Activated CD8-positive, alpha-beta memory T cell treated with anti-CD3 and anti-CD28 coated beads for 48 hours (primary cell): ENCODE results near the gene GMNN.
"Not testable (repeated sequence)": the region's sequence is repeated elsewhere in the genome, so short reads cannot be mapped to it uniquely, and the experiment has no call there.

ENCODE experiments used
- DNase-seq, 3 experiments: peaks; one replicate each; pipeline ENCODE4 v3.0.0-alpha.2; 2020; ENCODE audit warnings: low read depth in 2 of 3, low spot score in 2 of 3

The GMNN gene

DNA sequence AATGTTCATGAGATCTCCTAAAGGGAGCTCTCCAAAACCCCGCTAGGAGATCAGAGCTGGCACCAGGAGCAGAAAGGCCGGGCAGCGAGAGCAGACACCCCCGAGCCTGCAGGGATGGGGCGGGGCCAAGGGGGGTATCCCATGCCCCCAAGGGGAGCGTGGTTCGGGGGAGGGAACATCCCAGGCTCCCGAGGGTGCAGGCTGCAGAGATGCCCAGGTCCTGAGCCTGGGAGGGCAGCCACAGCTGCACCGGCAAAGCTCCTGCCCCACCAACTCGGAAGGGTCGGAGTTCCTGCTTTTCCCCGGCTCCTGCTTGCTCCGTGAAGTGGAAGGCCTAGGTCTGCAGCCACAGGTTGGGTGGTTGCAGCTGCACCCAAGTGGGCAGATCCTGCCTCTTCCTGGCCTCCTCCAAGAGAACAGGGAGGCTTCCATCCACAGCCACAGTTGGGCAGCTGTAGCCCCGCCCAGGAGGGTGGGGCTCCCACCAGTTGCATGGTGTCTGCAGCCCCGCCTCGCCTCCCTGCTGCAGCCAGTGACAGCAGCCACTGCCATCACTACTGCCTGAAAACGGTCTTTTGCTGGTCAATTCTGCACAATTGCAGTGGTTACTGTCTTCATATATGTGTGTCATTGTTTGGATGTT, 13.4 kb upstream of the GMNN start:
- DNase-seq, result no peak

DNA sequence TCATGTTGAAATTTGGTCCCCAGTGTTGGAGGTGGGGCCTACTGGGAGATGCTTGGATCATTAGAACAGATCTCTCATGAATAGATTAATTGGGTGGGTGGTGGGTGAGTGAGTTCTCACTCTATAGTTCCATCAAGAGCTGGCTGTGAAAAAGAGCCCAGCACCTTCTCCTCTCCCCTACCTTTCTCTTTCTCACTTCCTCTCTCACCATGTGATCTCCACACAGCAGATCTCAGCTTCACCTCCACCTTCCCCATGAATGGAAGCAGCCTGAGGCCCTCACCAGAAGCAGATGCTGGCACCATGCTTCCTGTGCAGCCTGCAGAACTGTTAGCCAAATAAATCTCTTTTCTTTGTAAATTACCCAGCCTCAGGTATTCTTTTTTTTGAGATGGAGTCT, 12.9 kb upstream of the GMNN start:
- DNase-seq, result no peak

DNA sequence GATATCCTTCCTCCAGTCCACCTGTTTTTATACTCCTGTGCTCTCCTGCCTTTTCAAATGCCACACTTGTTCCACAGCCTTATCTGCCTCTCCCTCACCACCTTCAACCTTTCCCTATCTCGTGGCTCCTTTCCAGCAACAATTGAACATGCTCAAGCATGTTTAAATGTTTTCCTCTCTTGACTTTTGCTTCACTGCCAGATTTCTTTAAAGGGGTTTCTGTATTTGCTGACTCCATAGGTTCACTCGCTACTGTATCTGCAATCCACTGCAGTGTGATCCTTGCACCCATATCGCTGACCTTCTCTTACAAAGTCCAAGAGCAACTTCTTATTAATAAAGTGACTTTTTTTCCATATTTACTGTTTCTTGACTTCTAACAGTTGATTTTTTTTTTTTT, 11.2 kb upstream of the GMNN start:
- DNase-seq, result no peak

DNA sequence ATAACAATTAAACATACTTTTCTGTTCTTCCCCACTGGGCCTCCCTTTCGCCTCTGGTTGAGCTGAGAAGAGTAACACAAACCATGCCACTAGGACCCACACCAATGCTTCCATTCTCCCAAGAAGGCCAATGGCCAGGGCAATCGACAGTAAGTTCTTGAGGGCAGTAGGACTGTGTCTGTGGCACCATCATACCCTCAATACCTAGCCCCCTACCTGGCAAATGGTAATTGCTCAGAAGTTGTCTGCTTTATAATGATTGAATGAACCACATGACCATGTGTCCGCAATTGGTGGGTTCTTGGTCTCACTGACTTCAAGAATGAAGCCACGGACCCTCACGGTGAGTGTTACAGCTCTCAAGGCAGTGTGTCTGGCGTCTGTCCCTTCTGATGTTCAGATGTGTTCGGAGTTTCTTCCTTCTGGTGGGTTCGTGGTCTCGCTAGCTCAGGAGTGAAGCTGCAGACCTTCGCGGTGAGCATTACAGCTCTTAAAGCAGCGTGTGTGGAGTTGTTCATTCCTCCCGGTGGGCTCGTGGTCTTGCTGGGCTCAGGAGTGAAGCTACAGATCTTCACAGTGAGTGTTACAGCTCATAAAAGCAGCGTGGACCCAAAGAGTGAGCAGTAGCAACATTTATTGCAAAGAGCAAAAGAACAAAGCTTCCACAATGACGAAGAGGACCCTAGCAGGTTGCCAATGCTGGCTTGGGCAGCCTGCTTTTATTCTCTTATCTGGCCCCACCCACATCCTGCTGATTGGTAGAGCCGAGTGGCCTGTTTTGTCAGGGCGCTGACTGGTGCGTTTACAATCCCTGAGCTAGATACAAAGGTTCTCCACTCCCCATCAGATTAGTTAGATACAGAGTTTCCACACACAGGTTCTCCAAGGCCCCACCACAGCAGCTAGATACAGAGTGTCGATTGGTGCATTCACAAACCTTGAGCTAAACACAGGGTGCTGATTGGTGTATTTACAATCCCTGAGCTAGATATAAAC, 9.6 kb upstream of the GMNN start:
- DNase-seq, result not testable (repeated sequence)

DNA sequence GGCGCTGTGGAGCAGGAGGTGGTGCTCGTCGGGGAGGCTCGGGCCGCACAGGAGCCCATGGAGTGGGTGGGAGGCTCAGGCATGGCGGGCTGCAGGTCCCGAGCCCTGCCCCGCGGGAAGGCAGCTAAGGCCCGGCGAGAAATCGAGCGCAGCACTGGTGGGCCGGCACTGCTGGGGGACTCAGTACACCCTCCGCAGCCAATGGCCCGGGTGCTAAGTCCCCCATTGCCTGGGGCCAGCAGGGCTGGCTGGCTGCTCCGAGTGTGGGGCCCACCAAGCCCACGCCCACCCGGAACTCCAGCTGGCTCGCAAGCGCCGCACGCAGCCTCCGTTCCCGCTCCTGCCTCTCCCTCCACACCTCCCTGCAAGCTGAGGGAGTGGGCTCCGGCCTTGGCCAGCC, 8.8 kb upstream of the GMNN start:
- DNase-seq, result not testable (repeated sequence)

DNA sequence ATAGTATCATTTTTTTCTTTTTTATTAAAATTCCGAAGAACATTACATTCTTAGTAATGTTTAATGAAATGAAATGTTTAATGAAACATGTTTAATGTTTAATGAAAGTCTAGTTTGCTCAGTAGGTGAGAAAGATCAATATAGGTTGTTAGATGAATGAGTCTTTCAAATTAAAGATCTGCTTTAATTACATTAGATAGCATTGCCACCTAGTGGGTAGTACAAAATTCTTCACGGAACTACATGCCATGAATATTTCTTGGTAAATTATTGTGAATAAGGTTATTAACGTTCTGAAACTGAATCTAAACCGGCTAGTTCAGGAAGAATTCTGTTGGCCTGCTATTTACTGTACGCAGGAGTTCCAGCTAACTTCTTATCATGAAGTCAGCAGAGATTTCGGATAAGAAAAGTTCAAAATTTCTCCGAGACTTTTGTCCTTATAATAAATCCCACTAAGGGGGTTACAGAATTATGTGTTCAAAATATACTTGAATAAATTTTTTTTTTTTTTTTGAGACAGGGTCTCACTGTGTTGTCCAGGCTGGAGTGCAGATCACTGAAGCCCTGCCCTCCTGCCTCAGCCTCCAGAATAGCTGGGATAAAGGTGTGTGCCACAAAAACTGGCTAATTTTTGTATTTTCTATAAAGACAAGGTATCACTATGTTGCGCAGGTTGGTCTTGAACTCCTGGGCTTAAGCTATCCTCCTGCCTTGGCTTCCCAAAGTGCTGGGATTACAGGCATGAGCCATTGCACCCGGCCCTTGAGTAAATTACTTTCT, 7.9 kb upstream of the GMNN start:
- no peak for DNase-seq

DNA sequence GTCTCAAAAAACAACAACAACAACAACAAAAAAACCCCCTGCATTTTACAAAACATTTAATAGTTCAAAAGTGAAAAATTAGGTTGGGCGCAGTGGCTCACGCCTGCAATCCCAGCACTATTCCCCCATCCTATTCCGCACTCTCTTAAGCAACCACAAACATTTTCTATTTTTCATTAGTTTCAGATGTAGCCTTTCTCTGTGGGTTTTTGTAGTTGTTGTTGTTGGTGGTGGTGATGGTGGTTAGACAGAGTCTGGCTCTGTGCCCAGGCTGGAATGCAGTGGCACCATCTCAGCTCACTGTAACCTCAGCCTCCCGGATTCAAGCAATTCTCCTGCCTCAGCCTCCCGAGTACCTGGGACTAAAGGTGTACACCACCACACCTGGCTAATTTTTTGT, 6.4 kb upstream of the GMNN start:
- DNase-seq, result no peak

DNA sequence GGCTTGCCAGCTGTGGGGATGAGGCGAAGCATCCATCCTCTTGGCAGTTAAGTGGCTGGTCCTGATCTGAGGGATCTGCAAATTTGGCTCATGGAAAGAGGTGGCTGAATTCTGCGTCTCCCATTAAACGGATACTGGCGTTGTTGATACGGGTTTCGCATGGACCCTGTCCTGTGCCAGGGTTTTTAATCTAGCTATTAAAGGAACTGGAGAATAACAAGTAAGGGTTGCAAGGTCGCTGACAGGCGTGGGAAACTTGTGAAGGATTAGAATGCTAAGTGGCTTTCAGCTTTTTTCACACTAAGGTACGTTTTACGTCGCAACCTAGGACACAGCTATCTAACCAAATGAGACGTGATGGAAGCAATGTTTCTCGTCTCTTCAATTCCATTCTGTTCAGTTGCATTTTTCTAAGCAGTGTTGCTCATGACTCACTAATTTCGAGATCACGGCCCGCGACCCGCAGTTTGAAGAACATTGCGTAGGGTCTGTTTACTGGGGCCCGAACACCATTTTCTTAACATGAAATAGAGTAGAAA, 852 bp downstream of the GMNN start:
- no peak for DNase-seq

DNA sequence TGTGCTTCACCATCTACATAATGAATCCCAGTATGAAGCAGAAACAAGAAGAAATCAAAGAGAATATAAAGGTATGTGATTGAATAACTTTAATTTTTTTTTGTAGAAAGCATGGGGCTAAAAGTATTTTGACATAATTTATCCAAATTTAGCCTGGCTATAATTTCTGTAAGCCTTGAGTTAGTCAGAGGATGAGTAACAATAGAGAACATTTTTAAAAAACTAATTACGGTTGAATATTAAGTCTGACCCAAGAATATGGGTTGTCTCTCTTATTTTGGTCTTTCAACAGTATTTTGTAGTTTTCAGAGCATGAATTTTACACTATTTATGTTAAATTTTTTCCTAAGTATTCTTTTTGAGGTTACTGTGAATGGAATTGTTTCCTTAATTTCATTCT, 2.5 kb downstream of the GMNN start:
- no peak for DNase-seq

DNA sequence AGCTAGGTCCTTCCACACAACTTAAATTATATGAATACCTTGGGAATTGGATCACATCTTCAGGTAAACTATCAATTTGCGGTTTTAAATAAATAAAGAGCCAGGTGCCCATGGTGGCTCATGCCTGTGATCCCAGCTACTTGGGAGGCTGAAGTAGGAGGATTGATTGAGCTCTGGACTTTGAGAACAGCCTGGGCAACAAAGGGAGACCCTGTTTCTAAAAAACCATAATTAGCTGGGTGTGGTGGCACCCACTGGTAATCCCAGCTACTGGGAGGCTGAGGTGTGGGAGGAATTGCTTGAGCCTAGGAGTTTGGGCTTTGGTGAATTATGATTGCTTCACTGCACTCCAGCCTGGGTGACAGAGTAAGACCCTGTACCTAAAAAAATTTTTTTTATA, 3.4 kb downstream of the GMNN start:
- DNase-seq, result no peak

DNA sequence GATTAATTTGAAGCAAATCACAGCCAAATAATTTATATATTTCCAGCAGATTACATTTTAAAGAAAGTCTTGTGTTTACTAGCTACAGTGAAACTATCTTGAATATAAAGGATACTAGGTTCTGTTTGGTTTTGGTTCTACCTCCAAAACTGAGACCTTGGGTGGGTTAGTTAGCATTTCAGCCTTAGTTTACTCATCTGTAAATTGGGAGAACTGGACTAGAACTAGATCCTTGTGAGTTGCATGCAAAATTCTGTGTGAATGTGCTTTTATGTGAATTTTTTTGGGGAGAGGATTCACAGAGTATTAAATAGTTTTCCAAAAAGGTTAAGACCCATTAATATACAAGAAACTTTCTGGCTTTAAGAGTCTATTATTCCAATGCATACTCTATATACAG, 4.1 kb downstream of the GMNN start:
- DNase-seq, result no peak

DNA sequence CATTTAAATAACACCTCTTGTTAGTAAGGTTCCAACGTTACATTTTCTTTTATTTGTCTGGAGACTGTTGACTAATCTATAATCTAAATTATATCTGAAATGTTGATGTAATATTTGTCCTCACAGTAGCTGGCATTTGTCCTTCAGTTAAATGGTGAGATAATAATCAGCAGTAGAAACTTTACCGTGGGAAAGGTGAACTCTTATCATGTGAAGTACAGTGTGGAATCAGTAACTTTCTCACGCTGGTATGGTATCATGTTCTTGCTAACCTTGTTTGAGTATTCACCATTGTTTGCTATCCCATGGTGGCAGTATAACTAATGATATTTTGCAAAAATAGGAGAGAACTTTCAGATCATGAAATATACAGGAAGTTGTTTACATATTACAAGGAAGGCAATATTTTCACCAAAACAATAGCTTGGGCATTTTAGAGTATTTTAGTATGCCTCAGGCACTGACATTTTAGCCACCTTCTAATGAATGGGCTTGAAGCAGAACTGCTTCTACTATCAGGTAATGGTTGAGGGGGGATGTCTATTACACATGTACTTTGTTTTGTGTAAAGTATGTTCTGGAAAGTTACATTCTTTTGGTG, 4.8 kb downstream of the GMNN start:
- DNase-seq, result no peak

DNA sequence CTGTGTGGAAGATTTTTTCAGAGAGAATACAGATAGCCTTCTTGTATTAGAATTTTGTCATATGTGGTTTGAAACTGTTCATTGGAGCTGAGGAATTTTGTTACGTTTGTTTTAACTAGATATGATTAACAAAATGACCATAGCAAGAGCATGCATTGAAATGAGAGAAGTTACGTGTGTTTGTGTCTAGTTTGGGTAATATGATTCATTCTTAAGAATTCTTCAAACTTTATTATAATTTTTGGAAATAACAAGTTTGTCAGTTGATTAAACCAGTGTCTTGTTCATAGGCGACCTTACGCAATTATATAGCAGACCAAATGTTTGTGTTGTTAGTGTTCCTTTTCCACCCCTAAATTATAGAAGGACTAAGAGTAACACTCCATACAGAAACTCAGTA, 5.5 kb downstream of the GMNN start:
- no peak for DNase-seq

DNA sequence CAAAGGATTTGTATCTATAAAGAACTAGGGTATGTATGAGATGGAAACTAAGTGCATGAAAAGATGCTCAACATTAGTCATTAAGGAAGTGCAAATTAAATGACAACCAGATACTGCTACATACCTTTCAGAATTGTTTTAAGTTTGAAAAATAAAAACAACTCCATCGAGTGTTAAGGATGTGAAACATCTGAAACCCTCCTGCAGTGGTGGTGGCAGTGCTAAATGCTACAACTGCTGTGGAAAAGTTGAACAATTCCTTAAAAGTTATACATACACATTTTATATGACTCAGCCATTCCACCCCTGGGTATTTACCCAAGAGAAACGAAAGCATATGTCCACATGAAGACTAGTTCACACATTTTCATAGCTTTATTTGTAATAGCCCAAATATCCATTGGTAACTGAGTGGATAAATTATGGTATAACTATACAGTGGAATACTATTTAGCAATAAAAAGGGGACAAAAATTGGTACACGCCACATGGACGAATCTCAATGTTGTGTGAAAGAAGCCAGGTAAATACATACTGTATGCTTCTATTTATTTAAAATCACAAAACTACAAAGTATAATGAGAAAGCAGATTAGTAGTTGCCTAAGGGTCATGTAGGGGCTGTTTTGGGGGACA, 13.4 kb downstream of the GMNN start:
- no peak for DNase-seq

DNA sequence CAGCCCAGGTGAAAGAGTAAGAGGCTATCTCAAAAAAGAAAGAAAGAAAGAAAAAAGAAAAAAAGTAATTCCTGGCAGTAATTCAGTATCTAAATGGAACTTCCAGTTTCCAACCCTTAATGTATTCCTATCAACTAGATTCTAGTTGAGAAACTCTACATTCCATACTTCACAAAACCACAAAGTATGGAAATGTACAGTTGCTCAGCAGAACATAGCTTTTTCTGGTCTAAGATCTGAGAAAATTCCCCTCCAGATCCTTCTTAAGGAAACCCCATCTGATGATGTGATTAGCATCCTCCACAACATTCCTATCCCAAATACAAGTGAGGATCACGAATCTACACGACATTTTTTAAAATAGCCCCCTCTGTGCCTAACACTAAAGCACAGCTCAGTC, 20.4 kb downstream of the GMNN start:
- DNase-seq, result no peak

DNA sequence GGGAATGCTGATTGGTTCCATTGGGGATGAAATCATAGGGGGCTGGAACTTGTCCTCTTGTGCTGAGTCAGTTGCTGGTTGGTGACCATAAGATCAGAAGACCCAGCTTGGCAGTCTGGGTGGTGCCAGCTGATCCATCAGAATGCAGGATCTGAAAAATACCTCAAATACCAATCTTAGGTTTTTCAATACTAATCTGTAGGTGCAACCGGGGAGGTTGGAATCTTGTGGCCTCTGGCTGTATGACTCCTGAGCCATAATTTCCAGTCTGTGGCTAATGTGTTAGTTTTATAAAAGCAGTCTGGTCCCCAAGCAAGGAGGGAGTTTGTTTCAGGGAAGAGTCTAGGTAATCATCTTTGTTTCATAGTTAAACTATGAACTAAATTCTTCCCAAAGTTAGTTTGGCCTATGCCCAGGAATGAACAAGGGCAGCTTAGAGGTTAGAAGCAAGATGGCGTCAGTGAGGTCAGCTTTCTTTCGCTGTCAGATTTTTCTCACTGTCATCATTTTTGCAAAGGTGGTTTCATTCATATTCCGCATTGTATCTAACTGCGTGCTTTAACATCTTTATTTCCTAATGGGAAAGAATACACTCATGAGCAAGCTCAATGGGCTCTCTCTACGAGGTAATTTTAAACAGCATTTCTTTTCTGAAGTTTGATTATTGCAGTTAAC, 22.0 kb downstream of the GMNN start:
- no peak for DNase-seq

DNA sequence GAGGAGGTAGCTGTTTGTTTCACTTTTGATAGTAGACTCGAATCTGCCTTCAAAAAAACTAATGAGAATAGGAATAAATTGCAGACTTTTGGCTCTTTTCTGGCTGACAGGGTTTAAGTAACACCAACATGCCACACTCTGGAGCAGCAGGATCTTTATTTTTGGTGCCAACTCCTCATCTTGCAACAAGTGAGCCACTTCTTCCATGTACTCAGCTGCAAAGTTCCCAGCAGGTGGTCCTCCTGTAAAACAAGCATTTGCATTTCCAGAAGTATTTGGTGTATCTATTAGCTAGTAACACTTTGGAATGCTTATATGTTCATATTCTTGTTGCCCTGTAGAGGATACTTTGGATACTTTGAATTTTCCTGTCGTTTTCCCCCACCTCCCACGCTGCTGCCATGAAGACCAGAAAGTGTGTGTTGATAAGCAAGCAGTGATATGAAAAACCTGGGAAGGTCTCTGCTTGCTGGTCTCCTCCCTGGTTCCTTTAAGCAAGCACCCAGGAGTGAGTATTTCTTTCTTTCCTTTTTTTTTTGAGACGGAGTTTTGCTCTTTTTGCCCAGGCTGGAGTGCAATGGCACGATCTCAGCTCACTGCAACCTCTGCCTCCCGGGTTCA, 23.0 kb downstream of the GMNN start:
- DNase-seq, result no peak

DNA sequence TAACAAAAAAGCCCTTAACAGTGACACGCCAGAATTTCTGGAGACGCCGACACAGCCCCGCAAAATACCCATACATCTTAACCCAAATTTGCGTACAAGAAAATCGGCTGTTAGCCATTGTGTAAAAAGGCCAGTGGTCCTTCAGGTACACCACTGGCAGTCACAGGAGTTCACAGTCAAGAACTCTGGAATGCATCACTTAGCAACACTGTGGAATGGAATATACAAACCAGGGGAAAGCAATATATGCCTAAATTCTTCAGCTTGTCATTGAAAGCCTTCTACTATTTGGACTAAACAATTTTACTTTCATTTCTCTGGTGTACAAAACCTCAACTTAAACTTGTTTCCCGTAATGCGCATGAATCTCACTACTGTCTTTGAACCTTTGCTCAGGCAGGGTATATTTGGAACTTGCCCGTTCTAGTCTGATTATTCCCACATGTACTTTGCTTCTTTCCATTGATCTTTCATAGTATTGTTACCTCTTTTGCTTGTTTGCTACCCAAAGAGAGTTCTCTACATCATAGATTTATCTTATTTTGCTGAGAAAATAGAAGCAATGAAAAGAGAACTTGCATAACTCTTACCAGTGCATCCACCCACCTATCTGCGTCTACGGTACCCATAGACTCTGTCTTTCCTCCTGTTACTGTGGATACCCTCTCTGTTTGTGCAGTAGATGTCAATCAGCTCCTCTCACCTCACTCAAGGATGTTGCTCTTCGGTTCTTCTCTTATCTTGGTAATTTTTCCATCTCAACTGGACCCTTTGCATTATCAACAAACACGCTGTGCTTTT, 24.2 kb downstream of the GMNN start, which contains the start of gene ARMH2:
Gene ARMH2 (minus strand): TSS at position 178 of the 801 bp plus-strand sequence. CDS start 60 bp downstream, at position 118.
- no peak for DNase-seq

DNA sequence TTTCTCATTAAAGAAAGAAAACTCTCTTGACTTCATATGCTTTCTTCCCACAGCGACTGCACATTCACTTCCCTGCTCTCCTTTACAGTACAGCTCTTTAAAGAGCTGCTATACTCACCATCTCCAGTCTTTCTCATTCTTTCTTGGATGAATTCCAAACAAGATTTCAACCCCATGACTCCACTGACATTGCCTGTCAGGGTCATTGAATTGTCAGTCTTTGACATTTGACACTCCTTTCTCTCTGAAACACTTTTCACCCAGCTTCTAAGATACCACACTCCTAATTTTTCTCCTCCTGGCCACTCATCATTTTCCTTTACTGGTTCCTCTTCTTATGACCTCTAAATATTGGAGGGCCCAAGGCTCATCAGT, 24.8 kb downstream of the GMNN start:
- no peak for DNase-seq
